UCSD-AML1 (cell line): Measurements from ENCODE around the gene BGLAP.

Experiments used
- DNase-seq: peaks from one replicate; lab custom pipeline; 2025; ENCODE audit not compliant: unreplicated experiment; lab: John Stamatoyannopoulos, UW

The BGLAP gene

DNA sequence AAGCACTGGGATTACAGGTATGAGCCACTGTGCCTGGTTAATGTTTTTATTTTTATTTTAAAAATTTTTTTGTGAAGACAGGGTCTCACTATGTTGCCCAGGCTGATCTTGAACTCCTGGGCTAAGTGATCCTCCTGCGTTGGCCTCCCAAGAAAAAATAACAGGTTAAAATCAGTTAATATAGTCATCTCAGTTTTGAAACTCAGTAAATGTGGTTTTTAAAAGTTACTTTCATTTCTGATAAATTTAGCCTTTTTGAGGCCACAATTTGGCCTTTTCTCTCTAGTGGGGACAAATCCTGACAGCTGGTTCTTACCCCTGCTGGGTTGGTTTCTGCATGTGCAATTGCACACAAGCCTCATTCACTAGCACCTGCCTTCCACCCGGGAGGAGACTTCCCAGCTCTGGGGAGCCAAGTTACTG lies 15.9 kb upstream of the BGLAP start:
- no peak for DNase-seq

DNA sequence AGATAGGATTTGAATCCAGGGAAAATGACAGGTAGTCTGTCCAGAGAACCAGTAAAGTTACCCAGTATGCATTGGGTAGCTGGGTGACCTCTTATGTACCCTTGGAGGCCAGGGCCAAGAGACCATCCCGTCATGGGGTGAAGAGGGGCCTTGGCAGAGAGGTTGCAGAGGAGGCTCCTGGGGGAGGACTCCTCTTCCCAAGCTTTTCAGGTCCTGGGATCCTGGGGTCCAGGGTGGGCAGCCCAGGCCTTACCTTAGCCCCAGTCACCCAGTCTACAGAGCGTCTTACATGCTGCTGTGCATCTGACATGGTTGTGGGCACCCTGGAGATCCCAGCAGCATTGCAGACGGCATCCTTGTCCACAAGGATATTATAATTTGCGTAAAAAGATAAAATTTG lies 15.2 kb upstream of the BGLAP start:
- DNase-seq = no peak

DNA sequence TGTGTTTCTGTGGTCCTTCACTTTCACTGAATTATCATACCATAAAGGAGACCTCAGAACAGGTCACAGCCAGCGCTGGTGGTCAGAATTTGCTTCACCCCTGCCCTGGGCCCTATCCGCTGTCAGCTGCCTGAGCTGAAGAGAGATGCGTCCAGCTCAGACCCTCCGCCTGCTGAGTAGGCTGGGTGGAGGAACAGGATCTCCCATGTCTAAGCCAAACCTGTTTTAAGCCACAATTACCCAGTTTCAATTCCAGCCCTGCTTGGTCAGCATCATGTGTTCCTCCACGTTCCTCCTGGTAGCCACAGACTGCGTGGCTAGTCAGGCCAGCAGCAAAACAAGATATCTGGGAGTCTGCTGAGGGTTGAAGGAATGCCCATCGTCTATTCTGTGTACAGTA lies 13.5 kb upstream of the BGLAP start:
- DNase-seq = no peak

DNA sequence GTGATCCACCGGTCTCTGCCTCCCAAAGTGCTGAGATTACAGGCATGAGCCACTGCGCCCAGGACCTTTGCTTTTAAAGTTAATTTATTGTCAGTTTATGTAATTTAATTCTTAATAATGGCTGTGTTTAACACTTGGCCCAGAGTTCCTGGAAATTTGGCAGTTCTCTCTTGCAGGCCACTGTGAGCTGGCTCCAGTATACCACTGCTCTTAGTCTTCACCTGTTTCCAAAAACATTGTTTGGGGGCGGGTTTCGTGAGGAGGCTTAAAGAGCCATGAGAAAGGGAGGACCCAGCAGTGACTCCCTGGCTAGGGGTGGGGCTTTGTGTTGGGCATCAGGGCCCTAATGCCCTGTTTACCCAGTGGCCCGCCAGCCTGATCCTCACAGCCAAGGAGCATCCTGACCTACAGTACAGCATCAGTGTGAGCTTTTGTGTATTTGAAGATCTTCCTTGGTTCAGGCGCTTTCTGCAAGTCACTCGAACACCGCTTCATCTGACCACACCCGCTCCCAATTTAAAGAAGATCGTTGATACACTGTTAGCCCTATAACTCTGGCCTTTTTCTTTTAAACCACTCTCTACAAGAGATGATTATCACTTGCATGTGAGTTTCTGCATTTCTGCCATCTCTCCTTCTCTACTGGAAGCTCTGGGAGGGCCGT lies 12.0 kb upstream of the BGLAP start:
- no peak for DNase-seq

DNA sequence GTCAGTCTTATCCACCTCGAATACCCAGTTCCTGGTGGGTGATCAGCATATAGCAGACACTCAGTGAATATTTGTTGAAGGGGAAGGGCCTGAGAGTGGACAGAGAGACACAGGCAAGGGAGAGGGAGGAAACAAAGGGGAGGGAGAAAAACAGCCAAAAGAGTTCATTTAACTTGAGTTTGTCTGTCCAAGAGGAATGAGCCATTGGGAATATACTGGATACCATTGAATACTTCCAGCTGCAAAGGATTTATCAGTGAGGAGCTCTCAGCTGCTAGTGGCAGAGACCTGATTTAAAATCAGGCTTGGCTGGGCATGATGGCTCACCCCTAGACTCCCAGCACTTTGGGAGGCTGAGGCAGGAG lies 11.5 kb upstream of the BGLAP start:
- no peak for DNase-seq

DNA sequence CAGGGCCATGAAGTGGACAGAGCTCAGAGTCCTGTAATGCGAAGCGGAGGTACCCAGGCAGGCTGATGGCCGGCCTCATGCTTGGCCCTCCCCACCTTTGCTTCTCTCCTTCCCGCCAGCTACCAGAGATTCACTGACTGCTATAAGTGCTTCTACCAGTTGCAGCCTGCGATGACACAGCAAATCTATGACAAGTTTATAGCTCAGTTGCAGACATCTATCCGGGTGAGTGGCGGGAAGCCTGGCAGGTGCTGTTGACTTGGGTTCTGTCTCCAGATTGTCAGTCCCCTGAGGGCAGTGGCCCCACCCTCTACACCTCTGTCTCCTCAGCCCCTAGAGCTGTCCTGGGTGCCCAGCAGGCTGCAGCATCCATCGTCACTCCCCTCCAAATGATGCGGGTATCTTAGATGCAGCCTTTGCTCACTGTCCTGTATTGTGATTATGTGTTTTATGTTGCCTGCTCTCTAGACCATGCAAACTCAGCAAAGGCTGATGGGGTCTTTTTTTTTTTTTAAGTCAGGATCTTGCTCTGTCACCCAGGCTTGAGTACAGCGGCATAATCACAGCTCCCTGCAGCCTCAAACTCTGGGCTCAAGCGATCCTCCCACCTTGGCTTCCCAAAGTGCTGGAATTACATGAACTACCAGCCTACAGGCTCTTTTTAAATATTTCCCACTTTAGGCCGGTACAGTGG lies 9.6 kb upstream of the BGLAP start:
- no peak for DNase-seq

DNA sequence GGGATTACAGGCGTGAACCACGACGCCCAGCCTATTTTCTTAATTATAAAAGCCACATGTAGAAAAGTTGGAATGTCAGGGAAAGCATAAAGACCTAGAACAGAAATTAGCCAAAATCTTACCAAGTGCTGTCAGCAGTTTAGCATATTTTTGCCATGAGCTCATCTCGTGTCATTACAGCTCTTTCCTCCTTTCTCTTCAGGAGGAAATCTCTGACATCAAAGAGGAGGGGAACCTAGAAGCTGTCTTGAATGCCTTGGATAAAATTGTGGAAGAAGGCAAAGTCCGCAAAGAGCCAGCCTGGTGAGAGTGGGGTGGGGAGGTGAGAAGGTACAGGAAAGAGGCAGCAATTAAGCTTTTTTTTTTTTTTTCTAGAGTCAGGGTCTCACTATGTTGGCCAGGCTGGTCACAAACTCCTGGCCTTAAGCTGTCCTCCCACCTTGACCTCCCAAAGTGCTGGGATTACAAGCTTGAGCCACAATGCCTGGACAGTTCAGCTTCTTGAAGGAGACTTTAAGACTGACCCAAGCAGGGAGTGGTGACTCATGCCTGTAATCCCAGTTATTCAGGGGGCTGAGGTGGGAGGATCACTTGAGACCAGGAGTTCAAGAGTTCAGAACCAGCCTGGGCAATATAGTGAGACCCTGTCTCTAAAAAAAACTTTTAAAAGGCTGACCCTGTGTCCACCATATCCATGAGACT lies 8.4 kb upstream of the BGLAP start:
- no peak for DNase-seq

DNA sequence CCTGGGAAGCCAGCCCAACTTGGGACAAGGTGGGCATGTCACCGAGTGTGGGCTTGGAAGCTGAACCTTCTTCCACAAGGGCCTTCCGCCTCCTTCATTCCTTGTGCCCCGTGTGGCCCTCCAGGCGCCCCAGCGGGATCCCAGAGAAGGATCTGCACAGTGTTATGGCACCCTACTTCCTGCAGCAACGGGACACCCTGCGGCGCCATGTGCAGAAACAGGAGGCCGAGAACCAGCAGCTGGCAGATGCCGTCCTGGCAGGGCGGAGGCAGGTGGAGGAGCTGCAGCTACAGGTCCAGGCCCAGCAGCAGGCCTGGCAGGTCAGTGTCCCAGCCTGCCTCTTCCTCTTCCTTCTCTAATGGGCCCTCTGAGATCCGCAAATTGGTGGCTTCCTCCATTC lies 5.8 kb upstream of the BGLAP start:
- DNase-seq = no peak

DNA sequence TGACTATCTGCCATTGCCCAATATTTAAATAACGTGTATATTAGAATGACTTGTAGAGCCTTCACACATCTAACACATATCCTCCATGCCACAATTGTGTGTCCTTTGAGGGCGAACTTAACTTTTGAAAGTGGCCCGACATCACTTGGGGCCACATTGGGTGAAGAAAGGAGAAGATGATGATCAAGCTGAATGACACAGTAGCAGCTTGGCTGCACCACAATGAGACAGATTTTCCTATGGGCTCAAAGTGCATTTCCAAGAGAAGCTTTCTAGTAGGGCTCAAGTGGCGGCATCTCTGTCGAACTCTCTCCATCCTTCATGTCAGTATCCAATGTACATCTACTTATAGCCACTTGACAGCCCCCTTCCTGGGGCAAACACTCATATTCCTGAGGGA lies 3.7 kb upstream of the BGLAP start:
- no peak for DNase-seq

DNA sequence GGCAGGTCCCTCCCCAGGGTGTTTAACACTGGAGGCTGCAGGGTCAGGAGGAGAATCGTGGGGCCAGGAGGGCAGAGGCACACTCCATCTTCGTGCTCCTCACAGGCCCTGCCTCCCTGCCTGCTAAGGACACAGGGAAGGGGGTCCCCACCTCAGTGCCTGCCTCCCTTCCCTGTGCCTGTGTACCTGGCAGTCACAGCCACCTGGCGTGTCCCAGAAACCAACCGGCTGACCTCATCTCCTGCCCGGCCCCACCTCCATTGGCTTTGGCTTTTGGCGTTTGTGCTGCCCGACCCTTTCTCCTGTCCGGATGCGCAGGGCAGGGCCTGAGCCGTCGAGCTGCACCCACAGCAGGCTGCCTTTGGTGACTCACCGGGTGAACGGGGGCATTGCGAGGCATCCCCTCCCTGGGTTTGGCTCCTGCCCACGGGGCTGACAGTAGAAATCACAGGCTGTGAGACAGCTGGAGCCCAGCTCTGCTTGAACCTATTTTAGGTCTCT lies 623 bp upstream of the BGLAP start:
- DNase-seq = no peak

DNA sequence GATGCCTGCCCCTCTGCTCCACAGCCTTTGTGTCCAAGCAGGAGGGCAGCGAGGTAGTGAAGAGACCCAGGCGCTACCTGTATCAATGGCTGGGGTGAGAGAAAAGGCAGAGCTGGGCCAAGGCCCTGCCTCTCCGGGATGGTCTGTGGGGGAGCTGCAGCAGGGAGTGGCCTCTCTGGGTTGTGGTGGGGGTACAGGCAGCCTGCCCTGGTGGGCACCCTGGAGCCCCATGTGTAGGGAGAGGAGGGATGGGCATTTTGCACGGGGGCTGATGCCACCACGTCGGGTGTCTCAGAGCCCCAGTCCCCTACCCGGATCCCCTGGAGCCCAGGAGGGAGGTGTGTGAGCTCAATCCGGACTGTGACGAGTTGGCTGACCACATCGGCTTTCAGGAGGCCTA lies 754 bp downstream of the BGLAP start:
- no peak for DNase-seq

DNA sequence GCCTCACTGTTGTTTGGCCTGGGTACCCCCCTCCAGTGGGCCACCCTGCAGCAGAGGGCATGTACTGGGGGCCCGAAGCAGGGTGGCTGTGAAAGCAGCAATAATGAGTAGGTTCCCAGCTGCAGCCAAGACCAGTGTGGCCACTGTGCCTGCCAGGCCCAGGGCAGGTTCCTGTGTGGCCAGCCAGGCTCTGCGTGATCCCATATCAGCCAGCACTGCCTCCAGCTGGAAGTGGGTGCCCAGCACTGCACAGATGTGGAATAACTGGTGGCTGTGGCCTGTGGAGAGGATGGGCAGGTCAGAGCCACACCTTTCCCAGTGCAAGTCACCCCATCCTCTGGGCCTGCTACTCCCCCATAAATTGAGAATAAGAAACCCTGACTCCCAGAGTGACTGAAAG lies 2.1 kb downstream of the BGLAP start:
- DNase-seq = no peak

DNA sequence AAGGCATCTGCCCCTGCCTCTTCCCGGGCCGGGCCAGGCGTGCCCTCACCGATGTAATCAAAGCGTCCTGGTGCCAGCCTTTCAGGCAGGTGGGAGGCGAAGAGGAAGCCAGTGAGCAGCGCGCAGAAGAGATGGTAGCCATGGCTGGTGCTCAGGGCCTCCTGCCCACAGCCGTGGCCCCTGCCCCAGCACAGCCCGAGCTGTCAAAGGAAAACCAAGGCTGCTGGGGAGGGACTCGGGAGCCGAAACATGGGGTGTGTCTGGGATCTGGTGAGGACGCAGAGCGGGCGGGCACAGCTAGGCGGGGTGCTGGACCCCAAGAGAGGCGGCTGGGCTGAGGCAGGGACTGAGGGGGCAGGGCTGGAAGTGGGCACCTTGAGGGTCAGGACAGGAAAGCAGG lies 2.7 kb downstream of the BGLAP start:
- DNase-seq = no peak

DNA sequence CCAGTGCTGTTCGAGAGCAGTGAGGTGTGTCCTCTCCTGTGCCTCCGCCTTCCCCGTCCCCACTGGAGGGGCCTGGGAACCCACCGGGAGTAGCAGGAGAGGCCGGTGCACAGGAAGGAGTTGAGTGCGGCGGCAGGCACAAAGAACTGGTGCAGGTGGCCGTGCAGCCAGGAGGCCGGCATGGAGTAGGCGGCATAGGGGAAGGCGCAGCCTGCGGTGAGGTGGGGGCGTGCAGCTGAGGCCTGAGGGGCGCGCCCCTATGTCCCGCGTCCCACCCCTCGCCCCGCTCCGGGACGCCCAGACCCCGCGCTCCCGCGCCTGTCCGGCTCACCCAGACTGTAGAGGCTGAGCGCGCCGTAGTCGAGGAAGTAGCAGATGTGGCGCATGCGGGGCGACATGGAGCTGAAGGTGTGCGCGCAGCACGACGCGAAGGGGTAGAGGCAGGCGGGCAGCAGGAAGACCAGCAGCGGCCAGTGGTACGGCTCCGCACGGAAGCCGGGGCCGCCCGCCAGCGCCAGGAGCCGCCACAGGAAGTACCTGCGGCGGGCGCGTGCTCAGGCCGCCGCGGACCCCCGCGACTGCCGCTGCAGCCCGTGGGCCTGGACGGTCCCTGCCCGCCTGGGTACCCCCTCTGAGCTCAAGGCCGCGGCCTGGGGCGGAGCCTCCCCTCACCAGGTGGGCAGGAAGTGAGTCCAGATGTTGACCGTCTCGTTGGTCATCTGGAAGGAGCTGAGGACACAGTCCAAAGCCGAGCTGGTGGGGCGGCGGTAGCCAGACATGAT lies 3.7 kb downstream of the BGLAP start:
- no peak for DNase-seq

DNA sequence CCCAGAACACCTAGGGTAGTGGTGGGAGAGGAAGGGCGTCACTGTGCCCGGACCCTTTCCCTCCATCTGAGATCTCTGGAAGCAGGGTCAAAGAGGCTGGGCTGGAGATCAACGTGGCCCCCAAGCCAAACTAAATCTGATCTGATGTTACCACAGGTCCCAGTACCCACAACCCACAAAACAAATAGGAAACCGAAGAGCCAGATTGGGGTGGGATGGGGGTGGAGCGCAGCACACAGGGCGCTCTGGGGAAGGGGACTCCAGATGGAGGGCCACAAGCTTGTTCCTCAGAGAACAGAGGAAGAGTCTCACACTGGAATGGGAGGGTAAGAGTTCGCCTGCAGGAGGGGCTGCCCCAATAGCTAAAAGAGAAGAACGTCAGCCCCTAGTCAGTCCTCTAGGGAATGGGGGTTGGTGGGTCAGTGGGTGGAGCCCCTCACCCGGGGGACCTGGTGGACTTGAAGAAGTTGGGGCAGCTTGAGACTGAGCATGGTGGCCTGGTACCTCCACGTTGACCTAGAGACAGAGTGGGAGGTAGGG lies 4.3 kb downstream of the BGLAP start:
- DNase-seq = no peak

DNA sequence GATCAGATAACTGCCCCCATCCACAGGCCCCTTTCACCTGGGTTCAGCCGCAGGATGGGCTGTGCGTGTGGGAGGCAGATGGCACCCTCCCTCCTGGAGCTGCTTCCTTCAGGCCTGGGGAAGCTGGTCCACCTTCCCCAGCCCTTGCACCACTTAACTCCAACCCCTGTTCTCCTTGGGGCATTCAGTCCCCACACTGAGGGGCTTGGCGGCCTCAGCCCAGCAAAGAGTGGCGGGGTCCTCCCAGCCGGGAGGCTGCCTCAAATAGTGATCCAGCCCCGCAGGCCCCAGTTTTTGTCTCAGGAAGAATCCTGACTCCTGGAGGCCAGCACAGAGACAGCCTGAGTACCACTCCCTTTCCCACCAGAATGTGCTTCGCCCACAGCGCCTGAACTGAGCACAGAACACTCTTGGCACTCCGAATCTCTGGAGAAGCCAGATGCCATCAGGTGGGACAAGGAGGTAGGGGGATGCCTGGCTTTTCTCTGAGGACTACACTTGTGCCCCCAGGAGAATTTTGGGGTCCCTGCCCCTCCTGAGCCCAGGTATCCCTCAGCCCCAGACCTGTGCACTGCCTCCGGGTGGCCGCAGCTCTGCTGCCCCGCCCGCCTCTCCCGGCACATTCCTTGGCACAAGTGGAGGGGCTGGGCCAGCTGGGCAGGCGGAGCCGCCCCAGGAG lies 4.9 kb downstream of the BGLAP start:
- no peak for DNase-seq

DNA sequence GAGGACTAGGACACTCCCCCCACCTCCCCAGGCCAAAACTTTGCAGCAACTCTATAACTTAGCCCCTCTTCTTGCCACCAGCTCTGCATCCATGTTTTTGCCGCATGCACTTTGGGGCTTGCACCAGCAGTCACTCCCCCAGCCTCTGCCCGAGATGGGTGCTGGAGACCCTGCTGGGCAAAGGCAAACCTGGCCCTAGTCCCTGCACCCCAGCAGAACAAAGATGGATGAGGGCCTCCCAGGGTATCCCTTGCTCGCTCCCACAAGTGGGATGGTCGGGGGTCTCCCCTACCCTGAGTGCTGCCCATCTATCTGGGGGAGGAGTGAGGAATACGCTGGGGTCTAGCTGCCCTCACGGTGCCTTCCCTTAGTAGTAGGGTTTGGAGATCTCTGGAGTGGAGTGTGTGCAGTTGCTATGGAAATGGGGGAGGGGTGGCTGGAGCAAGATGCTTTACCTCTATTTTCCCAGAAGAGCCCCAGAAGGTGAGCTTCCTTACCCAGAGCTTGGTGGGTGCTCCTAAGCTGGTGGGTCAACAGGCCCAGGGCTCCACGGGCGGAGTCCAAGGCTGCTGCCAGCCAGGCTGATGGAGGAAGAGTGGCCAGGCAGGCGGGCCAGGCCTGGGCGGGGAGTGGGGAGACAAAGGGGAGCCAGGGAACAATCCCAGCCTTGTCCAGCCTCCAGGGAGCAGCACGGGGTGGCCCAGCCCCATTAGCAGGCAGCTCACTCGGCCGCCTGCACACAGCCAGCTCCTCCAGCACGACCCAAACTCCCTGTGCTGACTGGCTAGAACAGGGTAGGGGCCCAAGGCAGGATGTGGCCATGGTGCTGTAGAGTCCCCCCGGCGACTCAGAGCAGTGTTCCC lies 5.7 kb downstream of the BGLAP start, which contains the start of gene PAQR6:
PAQR6 (minus strand) TSS at position 597 of the 863 bp plus-strand sequence. CDS start 1,325 bp downstream, outside the sequence.
- DNase-seq = no peak

DNA sequence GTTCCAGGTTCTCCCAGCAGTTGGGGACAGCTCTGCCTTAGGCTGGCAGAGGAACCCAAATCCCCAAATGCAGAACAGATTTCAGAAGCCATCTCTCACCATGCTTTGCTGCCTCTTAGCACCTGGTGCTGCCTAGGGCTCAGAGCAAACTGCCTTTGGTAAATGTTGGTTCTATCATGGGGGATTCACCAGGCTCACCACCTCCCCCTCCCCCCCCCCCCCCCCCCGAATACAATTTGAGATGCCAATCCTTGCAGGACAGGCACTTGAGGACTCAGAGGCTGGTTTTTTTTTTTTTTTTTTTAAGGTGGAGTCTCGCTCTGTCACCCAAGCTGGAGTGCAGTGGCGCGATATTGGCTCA lies 6.3 kb downstream of the BGLAP start:
- no peak for DNase-seq

DNA sequence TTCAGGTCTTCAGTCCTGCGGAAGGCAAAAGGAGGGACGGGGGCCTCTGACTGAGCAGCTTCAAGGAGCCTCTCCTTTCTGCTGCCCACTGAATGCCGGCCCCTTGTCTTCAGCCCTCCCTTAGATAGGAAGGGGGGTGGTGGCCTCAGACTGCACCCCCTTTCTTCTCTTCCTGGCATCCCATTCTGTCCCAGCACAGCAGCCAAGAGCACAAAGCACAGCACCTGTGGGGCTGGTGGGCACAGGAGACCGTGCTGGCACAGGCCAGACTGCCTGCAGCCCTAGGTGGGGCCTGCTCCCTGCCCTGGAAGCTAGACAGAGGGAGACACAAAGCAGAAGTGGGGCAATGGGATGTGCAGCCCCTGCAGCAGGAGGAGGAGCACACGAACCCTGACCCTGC lies 7.6 kb downstream of the BGLAP start:
- no peak for DNase-seq

DNA sequence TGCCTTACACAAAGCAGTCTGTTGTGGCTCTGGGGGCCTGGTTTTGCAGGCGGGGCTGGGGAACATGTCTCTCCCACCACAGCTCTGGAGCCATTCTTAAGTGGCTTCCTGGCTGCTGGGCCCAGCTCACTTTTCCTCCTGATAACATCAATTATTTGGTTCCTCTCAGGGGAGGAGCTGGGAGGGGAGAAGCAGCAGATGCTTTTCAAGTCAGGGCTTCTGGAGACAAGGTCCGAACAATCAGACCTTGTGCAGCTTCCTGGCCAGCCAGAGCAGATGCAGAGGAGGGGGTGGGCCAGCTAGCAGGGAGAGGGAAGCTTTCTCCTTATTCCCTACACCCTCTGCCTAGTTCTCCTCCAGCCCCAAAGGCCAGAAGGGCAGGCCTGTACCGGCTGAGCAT lies 9.5 kb downstream of the BGLAP start:
- DNase-seq = peak; percentile 73
